HepG2 (cell line): ENCODE results near the gene PSMB2. TPM values are rescaled to one million over a fixed set of nuclear protein-coding genes. Genes with fewer than 3 reads are reported as not detected.

Source experiments
- ARNTL ChIP-seq: sonication (generic); formaldehyde crosslinking; IDR thresholded peaks from 2 replicates; pipeline ENCODE4 v1.4.0; 2020; ENCODE audit warnings: mild to moderate bottlenecking, missing genetic modification reagents
- CBX1 ChIP-seq: IDR thresholded peaks from one replicate; pipeline ENCODE4 v1.6.1; 2016; ENCODE audit warnings: antibody characterized with exemption, low read depth
- CSRNP2 ChIP-seq: sonication (generic); formaldehyde crosslinking; conservative IDR thresholded peaks from 2 replicates; pipeline ENCODE4 v1.8.0; 2022; ENCODE audit warnings: low read depth, missing genetic modification reagents
- DZIP1 ChIP-seq: sonication (generic); formaldehyde crosslinking; IDR thresholded peaks from 2 replicates; pipeline ENCODE4 v1.5.0; 2020; ENCODE audit warnings: mild to moderate bottlenecking, missing genetic modification reagents
- ELF1 ChIP-seq: sonication (generic); formaldehyde crosslinking; IDR thresholded peaks from 2 replicates; pipeline ENCODE4 v1.4.0; 2020; ENCODE audit warnings: missing genetic modification reagents
- FUBP1 ChIP-seq: sonication (generic); formaldehyde crosslinking; IDR thresholded peaks from 2 replicates; pipeline ENCODE4 v1.5.1; 2020; ENCODE audit warnings: missing genetic modification reagents, mild to moderate bottlenecking, borderline replicate concordance
- GATAD2A ChIP-seq: IDR thresholded peaks from 2 replicates; pipeline ENCODE4 v1.6.1; 2016
- ISL2 ChIP-seq: sonication (generic); formaldehyde crosslinking; IDR thresholded peaks from 2 replicates; pipeline ENCODE4 v1.5.0; 2020; ENCODE audit warnings: missing genetic modification reagents
- JUN ChIP-seq: sonication (generic); formaldehyde crosslinking; IDR thresholded peaks from 2 replicates; pipeline ENCODE4 v1.4.0; 2020; ENCODE audit warnings: mild to moderate bottlenecking, missing genetic modification reagents
- NKX3-1 ChIP-seq: sonication (generic); formaldehyde crosslinking; IDR thresholded peaks from 2 replicates; pipeline ENCODE4 v1.5.0; 2020; ENCODE audit warnings: missing genetic modification reagents
- NR2F6 ChIP-seq, 2 experiments: IDR thresholded peaks; 2 replicates each; pipeline ENCODE4 v1.6.1; 2016; ENCODE audit warnings: antibody characterized with exemption in 1 of 2, mild to moderate bottlenecking in 1 of 2
- RNF219 ChIP-seq: sonication (generic); formaldehyde crosslinking; IDR thresholded peaks from 2 replicates; pipeline ENCODE4 v1.5.0; 2020; ENCODE audit warnings: mild to moderate bottlenecking, missing genetic modification reagents
- ZBTB42 ChIP-seq: sonication (generic); formaldehyde crosslinking; IDR thresholded peaks from 2 replicates; pipeline ENCODE4 v1.5.0; 2020; ENCODE audit warnings: mild to moderate bottlenecking, missing genetic modification reagents
- ZNF17 ChIP-seq: sonication (generic); formaldehyde crosslinking; IDR thresholded peaks from 2 replicates; pipeline ENCODE4 v1.5.0; 2020; ENCODE audit warnings: mild to moderate bottlenecking, missing genetic modification reagents
- ZZZ3 ChIP-seq: sonication (generic); formaldehyde crosslinking; IDR thresholded peaks from 2 replicates; pipeline ENCODE4 v1.4.0; 2020; ENCODE audit warnings: missing genetic modification reagents, mild to moderate bottlenecking, borderline replicate concordance
- polyA plus RNA-seq, 8 experiments: library from polyadenylated mRNA; depleted of rRNA in 3 of 8; stranded (reverse) in 7 of 8; unstranded in 1 of 8; fragments of >200 nt; fragmentation: Illumina TruSeq in 4 of 8; extraction: Trizol in 4 of 8; gene quantifications; 2 replicates each; pipeline versions ENCODE4 v1.2.1 to v1.2.3, GENCODE V29; 2011 to 2016; ENCODE audit warnings: low read depth in 4 of 8, missing spikeins in 1 of 8, mixed read lengths in 1 of 8; ENCODE audit not compliant: insufficient read depth in 1 of 8
- total RNA-seq, 5 experiments: library from RNA; depleted of rRNA; stranded (reverse); fragments of >200 nt; fragmentation: Illumina TruSeq; extraction: Trizol; gene quantifications; 2 replicates each; pipeline ENCODE4 v1.2.3, GENCODE V29; 2016; ENCODE audit warnings: low read depth in 1 of 5
- TF ChIP-seq, protein P1 (sequence below): sonication (generic); formaldehyde crosslinking; IDR thresholded peaks from 2 replicates; pipeline ENCODE4 v1.4.0; 2020; ENCODE audit warnings: missing genetic modification reagents
- TF ChIP-seq, protein P2 (sequence below): sonication (generic); formaldehyde crosslinking; IDR thresholded peaks from 2 replicates; pipeline ENCODE4 v1.9.0; 2021; ENCODE audit warnings: missing genetic modification reagents, borderline replicate concordance

The PSMB2 gene
- total and polyA plus RNA-seq, 2 of the 13 experiments (the other 11 are each of a cell fraction or from before 2014, with no cell fraction given): 60.6 to 62.2 TPM

GRCh38 chr1:35641233-35641866, at the start of gene PSMB2 (continued):
- TF ChIP-seq, protein P1, sequence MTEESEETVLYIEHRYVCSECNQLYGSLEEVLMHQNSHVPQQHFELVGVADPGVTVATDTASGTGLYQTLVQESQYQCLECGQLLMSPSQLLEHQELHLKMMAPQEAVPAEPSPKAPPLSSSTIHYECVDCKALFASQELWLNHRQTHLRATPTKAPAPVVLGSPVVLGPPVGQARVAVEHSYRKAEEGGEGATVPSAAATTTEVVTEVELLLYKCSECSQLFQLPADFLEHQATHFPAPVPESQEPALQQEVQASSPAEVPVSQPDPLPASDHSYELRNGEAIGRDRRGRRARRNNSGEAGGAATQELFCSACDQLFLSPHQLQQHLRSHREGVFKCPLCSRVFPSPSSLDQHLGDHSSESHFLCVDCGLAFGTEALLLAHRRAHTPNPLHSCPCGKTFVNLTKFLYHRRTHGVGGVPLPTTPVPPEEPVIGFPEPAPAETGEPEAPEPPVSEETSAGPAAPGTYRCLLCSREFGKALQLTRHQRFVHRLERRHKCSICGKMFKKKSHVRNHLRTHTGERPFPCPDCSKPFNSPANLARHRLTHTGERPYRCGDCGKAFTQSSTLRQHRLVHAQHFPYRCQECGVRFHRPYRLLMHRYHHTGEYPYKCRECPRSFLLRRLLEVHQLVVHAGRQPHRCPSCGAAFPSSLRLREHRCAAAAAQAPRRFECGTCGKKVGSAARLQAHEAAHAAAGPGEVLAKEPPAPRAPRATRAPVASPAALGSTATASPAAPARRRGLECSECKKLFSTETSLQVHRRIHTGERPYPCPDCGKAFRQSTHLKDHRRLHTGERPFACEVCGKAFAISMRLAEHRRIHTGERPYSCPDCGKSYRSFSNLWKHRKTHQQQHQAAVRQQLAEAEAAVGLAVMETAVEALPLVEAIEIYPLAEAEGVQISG (CRISPR knock-in tag): peak; percentile 93
- peak; percentile 90 for TF ChIP-seq CBX1
- no peak for TF ChIP-seq NR2F6 (IDR thresholded peaks at IDR 0.05)
- TF ChIP-seq NR2F6 (CRISPR knock-in tag; IDR thresholded peaks at IDR 0.05): 0 out of 2 replicates have a peak, but pooled peaks have one; percentile 45
- no peak for TF ChIP-seq ZNF17 (CRISPR knock-in tag)
- peak; percentile 79 for TF ChIP-seq ELF1 (CRISPR knock-in tag)
- TF ChIP-seq FUBP1 (CRISPR knock-in tag): no peak
- 0 out of 2 replicates have a peak, but pooled peaks have one; percentile 33 for TF ChIP-seq DZIP1 (CRISPR knock-in tag)
- TF ChIP-seq RNF219 (CRISPR knock-in tag): no peak
- TF ChIP-seq GATAD2A (CRISPR knock-in tag): peak; percentile 62
- TF ChIP-seq NKX3-1 (CRISPR knock-in tag): no peak; the same call in none of the 2 replicates
- TF ChIP-seq JUN (CRISPR knock-in tag): no peak
- peak; percentile 84 for TF ChIP-seq ZZZ3 (CRISPR knock-in tag)
- no peak for TF ChIP-seq CSRNP2 (CRISPR knock-in tag)
- peak; percentile 62; the same call in 1 of the 2 replicates for TF ChIP-seq ISL2
- no peak for TF ChIP-seq ARNTL (CRISPR knock-in tag)
- no peak for TF ChIP-seq ZBTB42 (CRISPR knock-in tag)
- TF ChIP-seq, protein P2, sequence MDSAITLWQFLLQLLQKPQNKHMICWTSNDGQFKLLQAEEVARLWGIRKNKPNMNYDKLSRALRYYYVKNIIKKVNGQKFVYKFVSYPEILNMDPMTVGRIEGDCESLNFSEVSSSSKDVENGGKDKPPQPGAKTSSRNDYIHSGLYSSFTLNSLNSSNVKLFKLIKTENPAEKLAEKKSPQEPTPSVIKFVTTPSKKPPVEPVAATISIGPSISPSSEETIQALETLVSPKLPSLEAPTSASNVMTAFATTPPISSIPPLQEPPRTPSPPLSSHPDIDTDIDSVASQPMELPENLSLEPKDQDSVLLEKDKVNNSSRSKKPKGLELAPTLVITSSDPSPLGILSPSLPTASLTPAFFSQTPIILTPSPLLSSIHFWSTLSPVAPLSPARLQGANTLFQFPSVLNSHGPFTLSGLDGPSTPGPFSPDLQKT (CRISPR knock-in tag): no peak
